Spleen (tissue), 11 donors: ENCODE data around the gene PANK1. TPM values are rescaled to one million over a fixed set of nuclear protein-coding genes. Genes with fewer than 3 reads are reported as not detected.

Source experiments
- DNase-seq: peaks from one replicate; pipeline ENCODE4 v3.0.0-alpha.2; 2020
- H3K27ac ChIP-seq, 8 donors: fragments of 200-600 bp; sonication (generic) in 7 of 8; 1 replicate in 4 of 8; 2 replicates in 4 of 8; pipeline versions ENCODE4 v1.5.0 to v1.8.0; 2016 to 2021; ENCODE audit warnings: inconsistent platforms in 4 of 8, mild to moderate bottlenecking in 4 of 8, moderate library complexity in 1 of 8
- H3K27me3 ChIP-seq, 7 donors: fragments of 200-600 bp; sonication (generic) in 6 of 7; replicated peaks in 1 of 7; 1 replicate in 4 of 7; 2 replicates in 3 of 7; pipeline versions ENCODE4 v1.5.0 to v1.8.0; 2016 to 2021; ENCODE audit warnings: inconsistent platforms in 3 of 7, mild to moderate bottlenecking in 1 of 7
- H3K36me3 ChIP-seq, 6 donors: fragments of 200-600 bp; sonication (generic) in 5 of 6; 1 replicate in 4 of 6; 2 replicates in 2 of 6; pipeline versions ENCODE4 v1.5.0 to v1.8.0; 2016 to 2021; ENCODE audit warnings: inconsistent platforms in 2 of 6
- H3K4me1 ChIP-seq, 6 donors: fragments of 200-600 bp; sonication (generic) in 5 of 6; 1 replicate in 3 of 6; 2 replicates in 3 of 6; pipeline versions ENCODE4 v1.5.0 to v1.8.0; 2016 to 2021; ENCODE audit warnings: inconsistent platforms in 3 of 6
- H3K4me3 ChIP-seq, 8 donors: fragments of 200-600 bp; sonication (generic) in 7 of 8; 1 replicate in 4 of 8; 2 replicates in 4 of 8; pipeline versions ENCODE4 v1.5.0 to v1.8.0; 2016 to 2021; ENCODE audit warnings: inconsistent platforms in 4 of 8, mild to moderate bottlenecking in 4 of 8, moderate library complexity in 2 of 8
- H3K9me3 ChIP-seq, 8 donors: fragments of 200-600 bp; sonication (generic) in 7 of 8; 1 replicate in 4 of 8; 2 replicates in 4 of 8; pipeline versions ENCODE4 v1.5.0 to v1.8.0; 2016 to 2021; ENCODE audit warnings: inconsistent platforms in 4 of 8
- CTCF ChIP-seq, 11 experiments: fragments of 200-600 bp in 7 of 11; fragments of 450-650 bp in 4 of 11; sonication (generic) in 4 of 11; IDR thresholded peaks in 8 of 11; conservative IDR thresholded peaks in 3 of 11; 1 replicate in 7 of 11; 2 replicates in 4 of 11; pipeline versions ENCODE4 v1.4.0 to v1.8.0; 2016 to 2021; ENCODE audit warnings: antibody characterized with exemption in 11 of 11, inconsistent platforms in 4 of 11, mild to moderate bottlenecking in 1 of 11
- POLR2A ChIP-seq, 3 donors: fragments of 450-650 bp; IDR thresholded peaks; one replicate each; pipeline ENCODE4 v1.5.1; 2017; ENCODE audit warnings: antibody characterized with exemption in 3 of 3, mild to moderate bottlenecking in 1 of 3
- POLR2AphosphoS5 ChIP-seq, 3 donors: sonication (generic); formaldehyde crosslinking; IDR thresholded peaks; one replicate each; pipeline ENCODE4 v1.5.1; 2017; ENCODE audit warnings: antibody characterized with exemption in 3 of 3
- WGBS, 5 donors: extraction: QIAGEN DNeasy Blood & Tissue Kit in 3 of 5; methylation state at CpG; one replicate each; pipeline versions ENCODE4 v1.1.5 to v1.1.7; 2013 to 2018; 5-methylcytosine and 5-hydroxymethylcytosine counted together
- intact Hi-C: fragments of 100-400 bp; cut with DNase I; formaldehyde crosslinking; loops from one replicate; pipeline ENCODE4 v1.15.0; 2023; ENCODE audit warnings: low total_unique reads
- polyA plus RNA-seq, 3 donors: library from polyadenylated mRNA; stranded (reverse); fragments of 200-250 nt; gene quantifications; one replicate each; pipeline ENCODE4 v1.2.1, GENCODE V29; 2013
- total RNA-seq, 7 donors: library from RNA; depleted of rRNA in 3 of 7; stranded (reverse); fragments of >200 nt in 3 of 7; fragmentation: NEBNext Ultra II Directional in 4 of 7; extraction: Animal tissue kit (Norgen Biotek cat#: 25700) in 4 of 7; gene quantifications; one replicate each; pipeline versions ENCODE4 v1.1.0 to v1.2.1, GENCODE V29; 2016 to 2021
- donor health status: healthy with polysubstance abuse.
- donor health status: DM: no; HTN: no; CAD: no; lungs with moderate emphysema.
- donor health status: DM: no; HTN: no; CAD: no.
- donor health status: Bipolar disorder and iron deficiency.
- donor health status: healthy.
- donor health status: DM: no; HTN: no; CAD: no.
- donor health status: DM: yes; HTN: yes; CAD: no.

PANK1 gene
- total and polyA plus RNA-seq, 10 donors: 0.37 to 6.2 (median 1.6) TPM

GRCh38 chr10:89602919-89603318 lies 42.1 kb downstream of the PANK1 start:
- intact Hi-C loops: no loop called here
- H3K27me3 ChIP-seq: no peaks in the 10 kb centered on the region
- no peak overlapping the region for H3K4me3 ChIP-seq
- peaks cover 0 to 7% (median 0%) of the 10 kb centered on the region in 6 donors for H3K36me3 ChIP-seq
- H3K4me1 ChIP-seq: no peaks in the 10 kb centered on the region
- DNase-seq: no peak
- H3K27ac ChIP-seq: no peak overlapping the region
- TF ChIP-seq POLR2A (IDR thresholded peaks at IDR 0.05) (no peak), CTCF (IDR thresholded peaks at IDR 0.05 in 8 of 11, conservative IDR thresholded peaks at IDR 0.05 in 3 of 11) (no peak), POLR2AphosphoS5 (IDR thresholded peaks at IDR 0.05) (no peak)
- whole genome bisulfite sequencing, 5 donors: 95 to 97% (median 96%) methylated on average over 2 of the region's 2 CpGs
- no peaks in the 10 kb centered on the region for H3K9me3 ChIP-seq

- intact Hi-C loops: no loop called here
- DNase-seq: no peak
- no peaks in the 10 kb centered on the region for H3K27me3 ChIP-seq
- H3K9me3 ChIP-seq: no peaks in the 10 kb centered on the region
- no peak overlapping the region for H3K27ac ChIP-seq
- 93 to 99% (median 95%) methylated on average over 2 of the region's 2 CpGs for WGBS, 5 donors
- H3K4me1 ChIP-seq: no peaks in the 10 kb centered on the region
- H3K36me3 ChIP-seq: peaks cover 0 to 7% (median 0%) of the 10 kb centered on the region in 6 donors
- TF ChIP-seq CTCF (IDR thresholded peaks at IDR 0.05 in 8 of 11, conservative IDR thresholded peaks at IDR 0.05 in 3 of 11) (no peak), POLR2AphosphoS5 (IDR thresholded peaks at IDR 0.05) (no peak), POLR2A (IDR thresholded peaks at IDR 0.05) (no peak)
- no peak overlapping the region for H3K4me3 ChIP-seq
Measured at GRCh38 chr10:89601728-89602361, 43.2 kb downstream of the PANK1 start.

GRCh38 chr10:89600041-89600440 lies 45.0 kb downstream of the PANK1 start:
- TF ChIP-seq POLR2AphosphoS5 (IDR thresholded peaks at IDR 0.05) (no peak), POLR2A (IDR thresholded peaks at IDR 0.05) (no peak), CTCF (IDR thresholded peaks at IDR 0.05 in 8 of 11, conservative IDR thresholded peaks at IDR 0.05 in 3 of 11) (no peak)
- no peaks in the 10 kb centered on the region for H3K4me1 ChIP-seq
- H3K27ac ChIP-seq: no peak overlapping the region
- H3K27me3 ChIP-seq: no peaks in the 10 kb centered on the region
- H3K4me3 ChIP-seq: no peak overlapping the region
- H3K9me3 ChIP-seq: no peaks in the 10 kb centered on the region
- 93 to 97% (median 95%) methylated on average over 3 of the region's 3 CpGs for WGBS, 5 donors
- intact Hi-C loops: no loop called here
- H3K36me3 ChIP-seq: peaks cover 0 to 7% (median 0%) of the 10 kb centered on the region in 6 donors
- DNase-seq: no peak

- 87 to 95% (median 91%) methylated on average over 10 of the region's 10 CpGs for WGBS, 5 donors
- H3K9me3 ChIP-seq: no peaks in the 10 kb centered on the region
- intact Hi-C loops: no loop called here
- peaks cover 0 to 14% (median 0%) of the 10 kb centered on the region in 6 donors for H3K36me3 ChIP-seq
- H3K4me1 ChIP-seq: no peaks in the 10 kb centered on the region
- TF ChIP-seq POLR2AphosphoS5 (IDR thresholded peaks at IDR 0.05) (no peak), POLR2A (IDR thresholded peaks at IDR 0.05) (no peak), CTCF (IDR thresholded peaks at IDR 0.05 in 8 of 11, conservative IDR thresholded peaks at IDR 0.05 in 3 of 11) (no peak)
- H3K27ac ChIP-seq: no peak overlapping the region
- H3K27me3 ChIP-seq: no peaks in the 10 kb centered on the region
- no peak for DNase-seq
- no peak overlapping the region for H3K4me3 ChIP-seq
Measured at GRCh38 chr10:89593043-89593442, 52.0 kb downstream of the PANK1 start.
